Left lung (tissue), 10 donors: ENCODE data around the gene SDHB. TPM values are rescaled to one million over a fixed set of nuclear protein-coding genes. Genes with fewer than 3 reads are reported as not detected.

Experiments used
- ATAC-seq: fragments of 200-7000 bp; cut with Tn5 transposase; one replicate; pipeline ENCODE4 v1.9.1; 2020; ENCODE audit warnings: moderate library complexity
- DNase-seq, 4 donors: peaks; one replicate each; pipeline ENCODE4 v3.0.0-alpha.2; 2013 to 2020
- H3K27ac ChIP-seq, 2 donors: fragments of 200-600 bp; sonication (generic) in 1 of 2; one replicate each; pipeline versions ENCODE4 v1.5.0 to v1.8.0; 2020 to 2021
- H3K27me3 ChIP-seq, 2 donors: fragments of 200-600 bp; sonication (generic) in 1 of 2; one replicate each; pipeline versions ENCODE4 v1.5.0 to v1.8.0; 2020 to 2021
- H3K36me3 ChIP-seq, 2 donors: fragments of 200-600 bp; sonication (generic) in 1 of 2; one replicate each; pipeline versions ENCODE4 v1.5.0 to v1.8.0; 2020 to 2021
- H3K4me1 ChIP-seq, 2 donors: fragments of 200-600 bp; one replicate each; pipeline ENCODE4 v1.8.0; 2021
- H3K4me3 ChIP-seq, 2 donors: fragments of 200-600 bp; sonication (generic) in 1 of 2; one replicate each; pipeline versions ENCODE4 v1.5.0 to v1.8.0; 2020 to 2021; ENCODE audit warnings: mild to moderate bottlenecking in 1 of 2
- H3K9me3 ChIP-seq, 2 donors: fragments of 200-600 bp; sonication (generic) in 1 of 2; one replicate each; pipeline versions ENCODE4 v1.5.0 to v1.8.0; 2020 to 2021
- CTCF ChIP-seq, 2 donors: fragments of 200-600 bp; sonication (generic) in 1 of 2; IDR thresholded peaks; one replicate each; pipeline versions ENCODE4 v1.5.0 to v1.8.0; 2021; ENCODE audit warnings: antibody characterized with exemption in 2 of 2
- intact Hi-C, 2 donors: fragments of 100-400 bp; cut with DNase I; formaldehyde crosslinking; loops; one replicate each; pipeline versions ENCODE4 v1.11.2 to v1.14.2; 2022
- polyA plus RNA-seq, 6 donors: library from polyadenylated mRNA; unstranded; fragments of 120-200 nt; gene quantifications; one replicate each; pipeline ENCODE4 v1.2.1, GENCODE V29; 2013; ENCODE audit not compliant: insufficient read length in 6 of 6
- total RNA-seq, 2 donors: library from RNA; stranded (reverse); fragmentation: NEBNext Ultra II Directional; extraction: Animal tissue kit (Norgen Biotek cat#: 25700); gene quantifications; one replicate each; pipeline ENCODE4 v1.2.1, GENCODE V29; 2021
- donor health status: DM: no; HTN: yes; CAD: no.
- donor health status: DM: no; HTN: no; CAD: no.

SDHB gene
- total and polyA plus RNA-seq, 8 donors, result 86.8 to 110 (median 98.1) TPM

GRCh38 chr1:17027403-17027802, 26.4 kb downstream of the SDHB start:
- H3K36me3 ChIP-seq, result peaks cover 0 to 100% of the 10 kb centered on the region in 2 donors

GRCh38 chr1:17024721-17025120, 29.1 kb downstream of the SDHB start:
- Histone ChIP-seq H3K9me3 (no peaks in the 10 kb centered on the region), H3K27me3 (no peaks in the 10 kb centered on the region), H3K27ac (no peak overlapping the region), H3K4me3 (no peak overlapping the region), H3K4me1 (peaks cover 11 to 33% of the 10 kb centered on the region in 2 donors), H3K36me3 (peaks cover 0 to 100% of the 10 kb centered on the region in 2 donors)
- no peak for TF ChIP-seq CTCF (IDR thresholded peaks at IDR 0.05)
- no peak for ATAC-seq
- DNase-seq, result no peak
- intact Hi-C loops, result no loop called here

More at GRCh38 chr1:17027403-17027802, 26.4 kb downstream of the SDHB start:
- H3K27ac ChIP-seq, result peak overlapping the region; percentile 53 to 67
- no peaks in the 10 kb centered on the region for H3K9me3 ChIP-seq
- DNase-seq, result peak in 1 of 4 donors; percentile 74
- intact Hi-C loops, result no loop called here
- H3K4me3 ChIP-seq, result no peak overlapping the region
- no peak for TF ChIP-seq CTCF (IDR thresholded peaks at IDR 0.05)
- H3K27me3 ChIP-seq, result no peaks in the 10 kb centered on the region
- peaks cover 11 to 33% of the 10 kb centered on the region in 2 donors for H3K4me1 ChIP-seq
- ATAC-seq, result peak; percentile 94

GRCh38 chr1:17023573-17023972, 30.3 kb downstream of the SDHB start:
- no peak for ATAC-seq
- Histone ChIP-seq H3K36me3 (peaks cover under 1 to 100% of the 10 kb centered on the region in 2 donors), H3K27ac (no peak overlapping the region), H3K4me1 (peaks cover 11 to 30% of the 10 kb centered on the region in 2 donors), H3K9me3 (no peaks in the 10 kb centered on the region), H3K27me3 (no peaks in the 10 kb centered on the region), H3K4me3 (no peak overlapping the region)
- DNase-seq, result no peak
- intact Hi-C loops, result no loop called here
- no peak for TF ChIP-seq CTCF (IDR thresholded peaks at IDR 0.05)

GRCh38 chr1:17023102-17023501, 30.7 kb downstream of the SDHB start:
- peaks cover 6 to 100% of the 10 kb centered on the region in 2 donors for H3K36me3 ChIP-seq
- no peak overlapping the region for H3K27ac ChIP-seq
- no peak for ATAC-seq
- no peaks in the 10 kb centered on the region for H3K9me3 ChIP-seq
- H3K27me3 ChIP-seq, result no peaks in the 10 kb centered on the region
- no peak overlapping the region for H3K4me3 ChIP-seq
- intact Hi-C loops, result no loop called here
- H3K4me1 ChIP-seq, result peaks cover 9 to 25% of the 10 kb centered on the region in 2 donors
- DNase-seq, result no peak
- no peak for TF ChIP-seq CTCF (IDR thresholded peaks at IDR 0.05)

GRCh38 chr1:17021896-17022295, 31.9 kb downstream of the SDHB start:
- intact Hi-C loops, result no loop called here
- no peaks in the 10 kb centered on the region for H3K9me3 ChIP-seq
- H3K27me3 ChIP-seq, result no peaks in the 10 kb centered on the region
- H3K27ac ChIP-seq, result no peak overlapping the region
- no peak for DNase-seq
- H3K4me3 ChIP-seq, result no peak overlapping the region
- peaks cover 0 to 13% of the 10 kb centered on the region in 2 donors for H3K4me1 ChIP-seq
- no peak for ATAC-seq
- H3K36me3 ChIP-seq, result peaks cover 7 to 96% of the 10 kb centered on the region in 2 donors
- no peak for TF ChIP-seq CTCF (IDR thresholded peaks at IDR 0.05)
